Epithelial cell of proximal tubule (primary cell): Measurements from ENCODE around the gene NKD2. TPM values are rescaled to one million over a fixed set of nuclear protein-coding genes. Genes with fewer than 3 reads are reported as not detected.

Source experiments
- DNase-seq: peaks from one replicate; pipeline ENCODE4 v3.0.0-alpha.2; 2011; ENCODE audit warnings: low read depth
- H3K4me3 ChIP-seq: 2 replicates; pipeline ENCODE4 v1.5.1; 2011; ENCODE audit warnings: low read depth, mild to moderate bottlenecking, low read length
- CTCF ChIP-seq: conservative IDR thresholded peaks from 2 replicates; pipeline ENCODE4 v1.5.1; 2012; ENCODE audit warnings: low read depth, mild to moderate bottlenecking, low read length
- total RNA-seq: library from RNA; depleted of rRNA; stranded (reverse); fragments of >200 nt; gene quantifications from 2 replicates; pipeline ENCODE4 v1.2.3, GENCODE V29; 2015

The NKD2 gene
- total RNA-seq, 1 donor from 2014 or later = not detected

- no peak for DNase-seq
- TF ChIP-seq CTCF = no peak
- H3K4me3 ChIP-seq = no peak overlapping the region
Measured at GRCh38 chr5:1051366-1051720, 42.7 kb downstream of the NKD2 start.

GRCh38 chr5:1052076-1052475 is 43.5 kb downstream of the NKD2 start:
- no peak for DNase-seq
- no peak overlapping the region for H3K4me3 ChIP-seq
- TF ChIP-seq CTCF = no peak

GRCh38 chr5:1052641-1053390 is 44.2 kb downstream of the NKD2 start:
- no peak for TF ChIP-seq CTCF
- DNase-seq = no peak
- no peak overlapping the region for H3K4me3 ChIP-seq

GRCh38 chr5:1053391-1054017 is 44.9 kb downstream of the NKD2 start:
- no peak for TF ChIP-seq CTCF
- no peak overlapping the region for H3K4me3 ChIP-seq
- DNase-seq = no peak

- DNase-seq = no peak
- no peak overlapping the region for H3K4me3 ChIP-seq
- TF ChIP-seq CTCF = no peak
Measured at GRCh38 chr5:1054018-1054798, 45.6 kb downstream of the NKD2 start.

GRCh38 chr5:1054799-1055775 is 46.5 kb downstream of the NKD2 start:
- no peak for TF ChIP-seq CTCF
- no peak for DNase-seq
- no peak overlapping the region for H3K4me3 ChIP-seq
